D341Med (cell line): ENCODE data around the gene HEBP1.
A peak's percentile ranks its signal among the peaks of the same experiment; 100 is the strongest.

Experiments used
- DNase-seq: peaks from one replicate; pipeline ENCODE4 v3.0.0; 2012; ENCODE audit warnings: low spot score

The HEBP1 gene

GRCh38 chr12:12990700-12991468, 9.2 kb downstream of the HEBP1 start:
- no peak for DNase-seq

- DNase-seq: no peak
Measured at GRCh38 chr12:12987421-12987820, 12.6 kb downstream of the HEBP1 start.

- DNase-seq: no peak
Measured at GRCh38 chr12:12986775-12987331, 13.2 kb downstream of the HEBP1 start.

- DNase-seq: peak; percentile 65
Measured at GRCh38 chr12:12985817-12986408, 14.2 kb downstream of the HEBP1 start.

GRCh38 chr12:12984149-12984548, 15.9 kb downstream of the HEBP1 start:
- no peak for DNase-seq

- DNase-seq: peak; percentile 66
Measured at GRCh38 chr12:12983420-12984035, 16.5 kb downstream of the HEBP1 start.

GRCh38 chr12:12982331-12982730, 17.7 kb downstream of the HEBP1 start:
- DNase-seq: no peak

GRCh38 chr12:12979731-12980259, 20.3 kb downstream of the HEBP1 start:
- DNase-seq: no peak

- DNase-seq: no peak
Measured at GRCh38 chr12:12979126-12979525, 20.9 kb downstream of the HEBP1 start.

GRCh38 chr12:12977231-12977630, 22.8 kb downstream of the HEBP1 start:
- no peak for DNase-seq

- no peak for DNase-seq
Measured at GRCh38 chr12:12976366-12976765, 23.7 kb downstream of the HEBP1 start.

- peak; percentile 60 for DNase-seq
Measured at GRCh38 chr12:12975322-12976077, 24.6 kb downstream of the HEBP1 start.

GRCh38 chr12:12974211-12974610, 25.9 kb downstream of the HEBP1 start:
- no peak for DNase-seq

- DNase-seq: no peak
Measured at GRCh38 chr12:12973019-12973418, 27.0 kb downstream of the HEBP1 start.

GRCh38 chr12:12965836-12966235, 34.2 kb downstream of the HEBP1 start:
- DNase-seq: no peak

- no peak for DNase-seq
Measured at GRCh38 chr12:12964255-12964654, 35.8 kb downstream of the HEBP1 start.

GRCh38 chr12:12960639-12961209, 39.3 kb downstream of the HEBP1 start:
- DNase-seq: no peak

GRCh38 chr12:12958886-12959285, 41.2 kb downstream of the HEBP1 start:
- no peak for DNase-seq

- DNase-seq: no peak
Measured at GRCh38 chr12:12954878-12955625, 45.0 kb downstream of the HEBP1 start.

- no peak for DNase-seq
Measured at GRCh38 chr12:12954356-12954755, 45.7 kb downstream of the HEBP1 start.

- no peak for DNase-seq
Measured at GRCh38 chr12:12952036-12952435, 48.0 kb downstream of the HEBP1 start, which contains the start of gene GPRC5D. TSS of gene GPRC5D (minus strand) at chr12:12952170. CDS start at chr12:12950384, 1,786 bp downstream.
